Stimulated activated CD4-positive, alpha-beta T cell treated with anti-CD3 and anti-CD28 coated beads, Interleukin-15, amount 100 ng/mL, for 1 hour (primary cell): Measurements from ENCODE around the gene DCUN1D5.
A peak's percentile ranks its signal among the peaks of the same experiment; 100 is the strongest.
"Not testable (repeated sequence)": the region's sequence is repeated elsewhere in the genome, so short reads cannot be mapped to it uniquely, and the experiment has no call there.

Experiments
- DNase-seq, 2 donors: peaks; one replicate each; pipeline ENCODE4 v3.0.0-alpha.2; 2020; ENCODE audit warnings: low read depth in 1 of 2, low spot score in 1 of 2

DCUN1D5 gene

GRCh38 chr11:103055221-103055890 lies 36.6 kb downstream of the DCUN1D5 start:
- DNase-seq = no peak

GRCh38 chr11:103053997-103054396 lies 38.0 kb downstream of the DCUN1D5 start:
- no peak for DNase-seq

GRCh38 chr11:103051981-103052380 lies 40.0 kb downstream of the DCUN1D5 start:
- DNase-seq = no peak

- no peak for DNase-seq
Observed at GRCh38 chr11:103051151-103051801, 40.7 kb downstream of the DCUN1D5 start.

- no peak for DNase-seq
Observed at GRCh38 chr11:103050351-103050750, 41.6 kb downstream of the DCUN1D5 start.

GRCh38 chr11:103047837-103048236 lies 44.1 kb downstream of the DCUN1D5 start:
- DNase-seq = no peak

- DNase-seq = no peak
Observed at GRCh38 chr11:103043826-103044678, 47.9 kb downstream of the DCUN1D5 start.

- DNase-seq = no peak
Observed at GRCh38 chr11:103042161-103042560, 49.8 kb downstream of the DCUN1D5 start.

- DNase-seq = peak in 1 of 2 donors; percentile 7
Observed at GRCh38 chr11:103035791-103036434, 56.0 kb downstream of the DCUN1D5 start.

- no peak for DNase-seq
Observed at GRCh38 chr11:103035216-103035615, 56.7 kb downstream of the DCUN1D5 start.

- no peak for DNase-seq
Observed at GRCh38 chr11:103031834-103032233, 60.1 kb downstream of the DCUN1D5 start.

GRCh38 chr11:103029401-103029800 lies 62.6 kb downstream of the DCUN1D5 start:
- DNase-seq = no peak

- not testable (repeated sequence) for DNase-seq
Observed at GRCh38 chr11:103028304-103029020, 63.5 kb downstream of the DCUN1D5 start.

- DNase-seq = no peak
Observed at GRCh38 chr11:103024086-103024485, 67.9 kb downstream of the DCUN1D5 start.

GRCh38 chr11:103016031-103016430 lies 75.9 kb downstream of the DCUN1D5 start:
- no peak for DNase-seq

- no peak for DNase-seq
Observed at GRCh38 chr11:103013421-103013820, 78.5 kb downstream of the DCUN1D5 start.
